PC-3 (cell line): ENCODE measurements around the gene PITPNM3. TPM values are rescaled to one million over a fixed set of nuclear protein-coding genes. Genes with fewer than 3 reads are reported as not detected.
A peak's percentile ranks its signal among the peaks of the same experiment; 100 is the strongest.

Experiments used
- ATAC-seq: fragments of 200-7000 bp; cut with Tn5 transposase; 2 replicates; pipeline ENCODE4 v1.9.1; 2020; ENCODE audit warnings: mild to moderate bottlenecking, moderate library complexity
- BruUV-seq: library from RNA; stranded (reverse); fragments of 400-500 nt; replicated peaks from 2 replicates; lab custom pipeline; 2021; lab: Mats Ljungman, UMichigan
- CTCF ChIA-PET: fragments of 300-600 bp; sonication (Branson Sonifier 250); formaldehyde crosslinking; loops from one replicate; lab custom pipeline; 2022; ENCODE audit warnings: antibody characterized with exemption; lab: Charles Lee
- POLR2A ChIA-PET: fragments of 300-600 bp; sonication (Branson Sonifier 250); formaldehyde crosslinking; loops from one replicate; lab custom pipeline; 2022; ENCODE audit warnings: antibody characterized with exemption; ENCODE audit not compliant: unreplicated experiment; lab: Charles Lee
- DNase-seq: peaks from one replicate; pipeline ENCODE4 v3.0.0-alpha.2; 2015
- H2AFZ ChIP-seq: fragments of 300-600 bp; sonication (generic); 2 replicates; pipeline ENCODE4 v1.6.0; 2016; ENCODE audit warnings: antibody characterized with exemption, low read length
- H3F3A ChIP-seq: fragments of 300-600 bp; sonication (generic); one replicate; pipeline ENCODE4 v1.6.0; 2017; ENCODE audit warnings: antibody characterized with exemption, low read length, control low read depth, mild to moderate bottlenecking; ENCODE audit not compliant: unreplicated experiment
- H3K27ac ChIP-seq: fragments of 300-600 bp; sonication (generic); 2 replicates; pipeline ENCODE4 v1.5.1; 2016; ENCODE audit warnings: mild to moderate bottlenecking, low read length
- H3K27me3 ChIP-seq: fragments of 300-600 bp; sonication (generic); 2 replicates; pipeline ENCODE4 v1.6.1; 2016; ENCODE audit warnings: low read length, mixed read lengths
- H3K36me3 ChIP-seq: fragments of 300-600 bp; sonication (generic); 2 replicates; pipeline ENCODE4 v1.6.1; 2016; ENCODE audit warnings: low read depth, mixed run types, low read length, mixed read lengths
- H3K4me1 ChIP-seq: fragments of 300-600 bp; sonication (generic); 2 replicates; pipeline ENCODE4 v1.5.1; 2016; ENCODE audit warnings: low read length; ENCODE audit not compliant: insufficient read depth
- H3K4me2 ChIP-seq: fragments of 300-600 bp; sonication (generic); 2 replicates; pipeline ENCODE4 v1.6.0; 2016; ENCODE audit warnings: low read length
- H3K4me3 ChIP-seq: fragments of 300-600 bp; sonication (generic); 2 replicates; pipeline ENCODE4 v1.5.1; 2016; ENCODE audit warnings: mild to moderate bottlenecking, low read length, mixed read lengths
- H3K79me2 ChIP-seq: fragments of 300-600 bp; sonication (generic); 2 replicates; pipeline ENCODE4 v1.6.1; 2017; ENCODE audit warnings: low read length, mixed read lengths
- H3K9ac ChIP-seq: fragments of 300-600 bp; sonication (generic); 2 replicates; pipeline ENCODE4 v1.6.0; 2016; ENCODE audit warnings: mild to moderate bottlenecking, low read length
- H3K9me2 ChIP-seq: fragments of 300-600 bp; sonication (generic); replicated peaks from 2 replicates; pipeline ENCODE4 v1.6.1; 2016; ENCODE audit warnings: mixed run types, low read length, mixed read lengths
- H3K9me3 ChIP-seq: fragments of 300-600 bp; sonication (generic); 2 replicates; pipeline ENCODE4 v1.6.1; 2016; ENCODE audit warnings: low read length, mixed read lengths
- H4K20me1 ChIP-seq: fragments of 300-600 bp; sonication (generic); 2 replicates; pipeline ENCODE4 v1.6.1; 2016; ENCODE audit warnings: low read length, mixed read lengths
- CTCF ChIP-seq: fragments of 300-600 bp; sonication (generic); conservative IDR thresholded peaks from 2 replicates; pipeline ENCODE4 v1.5.1; 2017; ENCODE audit warnings: antibody characterized with exemption, low read depth, mild to moderate bottlenecking, low read length
- EZH2 ChIP-seq: fragments of 300-600 bp; sonication (generic); IDR thresholded peaks from one replicate; pipeline ENCODE4 v1.6.1; 2017; ENCODE audit warnings: antibody characterized with exemption, mild to moderate bottlenecking, low read length; ENCODE audit not compliant: unreplicated experiment
- EZH2phosphoT487 ChIP-seq: fragments of 300-600 bp; sonication (generic); IDR thresholded peaks from 2 replicates; pipeline ENCODE4 v1.6.1; 2018; ENCODE audit warnings: mild to moderate bottlenecking, antibody characterized with exemption, low read length, borderline replicate concordance
- intact Hi-C: fragments of 100-400 bp; cut with micrococcal nuclease; formaldehyde crosslinking; loops from 2 replicates; pipeline ENCODE4 v1.9.0; 2023
- total RNA-seq: library from RNA; depleted of rRNA; stranded (reverse); fragments of >200 nt; gene quantifications from 2 replicates; pipeline ENCODE4 v1.2.3, GENCODE V29; 2014

Gene PITPNM3
- total RNA-seq, 1 experiment from 2014 or later: 7.1 TPM

GRCh38 chr17:6578491-6578890, 22.1 kb upstream of the PITPNM3 start:
- no peak overlapping the region for H3K4me3 ChIP-seq
- POLR2A ChIA-PET: no interaction called here
- H3K27me3 ChIP-seq: no peaks in the 10 kb centered on the region
- intact Hi-C loops: no loop called here
- no peaks in the 10 kb centered on the region for H3F3A ChIP-seq
- H4K20me1 ChIP-seq: no peaks in the 10 kb centered on the region
- H3K79me2 ChIP-seq: no peaks in the 10 kb centered on the region
- H3K27ac ChIP-seq: no peak overlapping the region
- H3K4me2 ChIP-seq: no peak overlapping the region
- no peaks in the 10 kb centered on the region for H3K4me1 ChIP-seq
- TF ChIP-seq EZH2phosphoT487 (no peak), EZH2 (no peak), CTCF (no peak)
- H3K9me3 ChIP-seq: no peaks in the 10 kb centered on the region
- CTCF ChIA-PET: no interaction called here
- ATAC-seq: no peak
- H3K36me3 ChIP-seq: peaks cover 4% of the 10 kb centered on the region; the same call in 1 of the 2 replicates
- H3K9me2 ChIP-seq: no peaks in the 10 kb centered on the region
- no peak overlapping the region for H3K9ac ChIP-seq
- H2AFZ ChIP-seq: no peak overlapping the region
- DNase-seq: no peak
- no TSS peak for BruUV-seq

GRCh38 chr17:6577686-6578263, 21.4 kb upstream of the PITPNM3 start:
- TF ChIP-seq EZH2 (no peak), CTCF (no peak), EZH2phosphoT487 (no peak)
- Histone ChIP-seq H2AFZ (no peak overlapping the region), H3K9ac (no peak overlapping the region), H3K79me2 (no peaks in the 10 kb centered on the region), H3K4me3 (no peak overlapping the region), H3K9me2 (no peaks in the 10 kb centered on the region), H4K20me1 (no peaks in the 10 kb centered on the region), H3K4me2 (no peak overlapping the region), H3K27ac (no peak overlapping the region), H3K27me3 (no peaks in the 10 kb centered on the region), H3F3A (no peaks in the 10 kb centered on the region), H3K4me1 (no peaks in the 10 kb centered on the region), H3K9me3 (no peaks in the 10 kb centered on the region), H3K36me3 (peaks cover 1% of the 10 kb centered on the region; the same call in 1 of the 2 replicates)
- ChIA-PET CTCF (interaction anchor here (0.7 kb wide), 1 partner anchor 71 kb away, joined by 3 read pairs; no protein-coding TSS in a partner anchor), POLR2A (no interaction called here)
- BruUV-seq: no TSS peak
- intact Hi-C loops: no loop called here
- DNase-seq (peak; percentile 63), ATAC-seq (peak; percentile 64)

- no peaks in the 10 kb centered on the region for H3K9me2 ChIP-seq
- no peaks in the 10 kb centered on the region for H3K27me3 ChIP-seq
- no peaks in the 10 kb centered on the region for H3K4me1 ChIP-seq
- DNase-seq (no peak), ATAC-seq (no peak)
- H3K36me3 ChIP-seq: no peaks in the 10 kb centered on the region
- no TSS peak for BruUV-seq
- H3K27ac ChIP-seq: no peak overlapping the region
- H3K4me2 ChIP-seq: no peak overlapping the region
- H3F3A ChIP-seq: no peaks in the 10 kb centered on the region
- H3K9ac ChIP-seq: no peak overlapping the region
- H4K20me1 ChIP-seq: no peaks in the 10 kb centered on the region
- H3K79me2 ChIP-seq: no peaks in the 10 kb centered on the region
- CTCF ChIA-PET: no interaction called here
- no peaks in the 10 kb centered on the region for H3K9me3 ChIP-seq
- TF ChIP-seq CTCF (no peak), EZH2 (no peak), EZH2phosphoT487 (no peak)
- POLR2A ChIA-PET: interaction anchor here (0.5 kb wide), 1 partner anchor 58 kb away, joined by 9 read pairs; no protein-coding TSS in a partner anchor
- intact Hi-C loops: no loop called here
- no peak overlapping the region for H2AFZ ChIP-seq
- H3K4me3 ChIP-seq: no peak overlapping the region
These were observed 19.9 kb upstream of the PITPNM3 start for GRCh38 chr17:6576038-6576785.
